ENCODE measurements around the gene MTMR3.
A peak's percentile ranks its signal among the peaks of the same experiment; 100 is the strongest.

Gene MTMR3

DNA sequence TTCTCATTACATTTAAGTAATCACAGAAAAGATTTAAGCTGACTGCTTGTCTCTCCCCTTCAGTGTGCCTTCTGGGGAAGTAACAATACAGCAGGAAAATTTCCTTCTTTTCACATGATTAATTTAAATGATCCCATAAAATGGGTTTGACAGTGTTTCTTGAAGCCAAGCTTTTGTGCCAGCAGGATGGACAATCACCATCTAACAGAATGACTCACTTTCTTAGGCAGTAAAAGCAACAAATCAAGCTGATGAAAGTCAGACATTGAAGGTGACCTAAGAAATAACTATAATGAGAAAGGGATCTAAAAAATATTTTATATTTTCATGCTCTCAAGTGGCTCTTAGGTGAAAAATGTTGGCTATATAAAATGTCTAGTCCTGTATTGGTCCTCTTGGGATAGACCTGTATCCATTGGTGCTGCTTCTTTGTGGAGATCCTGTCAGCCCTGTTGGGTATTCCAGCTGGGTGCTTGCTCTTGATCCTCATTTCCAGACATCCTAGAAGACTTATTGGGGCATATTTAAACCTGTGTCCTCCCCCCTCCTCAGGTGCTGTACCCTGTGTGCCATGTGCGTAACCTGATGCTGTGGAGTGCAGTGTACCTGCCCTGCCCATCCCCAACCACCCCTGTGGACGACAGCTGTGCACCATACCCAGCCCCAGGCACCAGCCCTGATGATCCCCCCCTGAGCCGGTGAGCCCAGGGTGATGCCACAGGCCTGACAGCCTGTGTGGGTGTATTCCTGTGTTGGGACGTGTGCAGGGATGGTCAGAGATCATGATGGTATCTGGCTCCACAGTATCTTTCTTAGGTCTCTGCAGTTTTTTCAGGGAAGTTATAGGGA, 134.6 kb downstream of the MTMR3 start:
- Mint-ChIP-seq H3K9me3 (no peaks in the 10 kb centered on the region), H3K27me3 (no peaks in the 10 kb centered on the region), H3K4me3 (no peak overlapping the region), H3K36me3 (ENCODE audit: insufficient read depth) (peaks cover 54% of the 10 kb centered on the region), H3K27ac (ENCODE audit: low read depth) (no peak overlapping the region), H3K4me1 (no peaks in the 10 kb centered on the region)
- no peak for DNase-seq (ENCODE audit: low spot score in 2 of 2)
- ATAC-seq (replicated peaks; ENCODE audit: extremely low read depth, poor library complexity, severe bottlenecking): no peak

DNA sequence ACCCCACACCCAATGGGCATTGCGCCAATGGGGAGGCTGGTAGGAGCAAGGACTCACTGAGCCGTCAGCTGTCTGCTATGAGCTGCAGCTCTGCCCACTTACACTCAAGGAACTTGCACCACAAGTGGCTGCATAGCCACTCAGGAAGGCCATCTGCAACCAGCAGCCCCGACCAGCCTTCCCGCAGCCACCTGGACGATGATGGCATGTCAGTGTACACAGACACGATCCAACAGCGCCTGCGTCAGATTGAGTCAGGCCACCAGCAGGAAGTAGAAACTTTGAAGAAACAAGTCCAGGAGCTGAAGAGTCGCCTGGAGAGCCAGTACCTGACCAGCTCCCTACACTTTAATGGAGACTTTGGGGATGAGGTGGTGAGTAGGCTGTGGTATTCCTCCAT, 137.5 kb downstream of the MTMR3 start:
- H3K36me3 Mint-ChIP-seq (ENCODE audit: insufficient read depth): peaks cover 45% of the 10 kb centered on the region
- H3K4me3 Mint-ChIP-seq: no peak overlapping the region
- H3K9me3 Mint-ChIP-seq: no peaks in the 10 kb centered on the region
- ATAC-seq (replicated peaks; ENCODE audit: extremely low read depth, poor library complexity, severe bottlenecking) (no peak), DNase-seq (ENCODE audit: low spot score in 2 of 2) (no peak)
- H3K27ac Mint-ChIP-seq (ENCODE audit: low read depth): no peak overlapping the region
- H3K4me1 Mint-ChIP-seq: no peaks in the 10 kb centered on the region
- H3K27me3 Mint-ChIP-seq: no peaks in the 10 kb centered on the region

DNA sequence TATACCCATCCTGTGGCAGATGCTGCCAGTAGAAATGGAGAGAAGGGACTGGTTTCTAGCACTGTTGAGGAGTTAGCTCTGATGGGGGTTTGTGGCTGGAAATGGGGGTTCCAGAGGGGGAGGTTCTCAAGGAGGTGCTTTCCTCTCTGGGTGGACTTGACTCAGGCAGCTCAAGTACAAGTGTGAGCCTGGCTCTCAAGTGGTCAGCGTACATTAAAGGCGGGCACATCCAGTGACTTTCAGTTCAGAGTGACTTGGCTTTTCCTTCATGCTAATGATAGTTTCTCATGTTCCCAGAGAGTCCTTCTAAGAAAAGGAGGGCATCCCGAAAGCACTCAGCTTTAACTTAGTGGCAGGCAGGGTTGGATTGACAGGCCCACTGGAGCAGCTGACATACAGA, 138.4 kb downstream of the MTMR3 start:
- Mint-ChIP-seq H3K27me3 (no peaks in the 10 kb centered on the region), H3K4me1 (no peaks in the 10 kb centered on the region), H3K9me3 (no peaks in the 10 kb centered on the region), H3K36me3 (ENCODE audit: insufficient read depth) (peaks cover 47% of the 10 kb centered on the region), H3K4me3 (no peak overlapping the region), H3K27ac (ENCODE audit: low read depth) (peak overlapping the region; percentile 67)
- DNase-seq (ENCODE audit: low spot score in 2 of 2) (no peak), ATAC-seq (replicated peaks; ENCODE audit: extremely low read depth, poor library complexity, severe bottlenecking) (no peak)

DNA sequence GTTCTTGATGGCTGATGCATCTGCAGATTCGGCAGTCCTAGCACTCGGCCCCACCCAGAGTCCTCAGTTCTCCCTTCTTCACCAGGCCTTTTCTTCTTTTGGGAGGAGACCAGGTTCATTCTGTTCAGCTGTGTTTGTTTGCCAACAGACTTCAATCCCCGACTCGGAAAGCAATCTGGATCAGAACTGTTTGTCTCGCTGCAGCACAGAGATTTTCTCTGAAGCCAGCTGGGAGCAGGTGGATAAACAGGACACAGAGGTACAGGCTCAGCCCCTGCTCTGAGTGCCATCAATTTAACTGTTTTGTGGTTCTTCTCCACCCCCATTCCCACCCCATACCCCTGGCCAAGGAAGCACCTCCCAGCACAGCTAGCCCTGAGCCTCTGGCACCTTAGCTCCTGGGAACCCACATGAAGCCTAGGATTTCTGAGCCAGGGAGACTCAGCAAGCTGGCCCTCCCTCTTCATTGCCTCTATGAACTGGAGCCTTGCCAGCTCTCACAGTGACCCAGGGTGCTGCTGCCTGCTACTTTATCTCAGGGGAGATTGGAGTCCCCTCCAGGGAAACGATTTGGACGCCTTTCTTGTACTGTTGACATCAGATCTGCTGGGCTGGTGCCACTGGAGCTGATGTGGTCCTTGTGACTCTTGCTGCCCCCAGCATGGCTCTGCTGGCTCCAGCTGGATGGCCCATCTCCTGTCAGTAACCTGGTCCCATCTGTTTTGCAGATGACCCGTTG, 139.1 kb downstream of the MTMR3 start:
- no peaks in the 10 kb centered on the region for H3K4me1 Mint-ChIP-seq
- DNase-seq (ENCODE audit: low spot score in 2 of 2): no peak
- ATAC-seq (replicated peaks; ENCODE audit: extremely low read depth, poor library complexity, severe bottlenecking): no peak
- H3K4me3 Mint-ChIP-seq: no peak overlapping the region
- peak overlapping the region; percentile 67 for H3K27ac Mint-ChIP-seq (ENCODE audit: low read depth)
- H3K36me3 Mint-ChIP-seq (ENCODE audit: insufficient read depth): peaks cover 49% of the 10 kb centered on the region
- no peaks in the 10 kb centered on the region for H3K9me3 Mint-ChIP-seq
- H3K27me3 Mint-ChIP-seq: no peaks in the 10 kb centered on the region

DNA sequence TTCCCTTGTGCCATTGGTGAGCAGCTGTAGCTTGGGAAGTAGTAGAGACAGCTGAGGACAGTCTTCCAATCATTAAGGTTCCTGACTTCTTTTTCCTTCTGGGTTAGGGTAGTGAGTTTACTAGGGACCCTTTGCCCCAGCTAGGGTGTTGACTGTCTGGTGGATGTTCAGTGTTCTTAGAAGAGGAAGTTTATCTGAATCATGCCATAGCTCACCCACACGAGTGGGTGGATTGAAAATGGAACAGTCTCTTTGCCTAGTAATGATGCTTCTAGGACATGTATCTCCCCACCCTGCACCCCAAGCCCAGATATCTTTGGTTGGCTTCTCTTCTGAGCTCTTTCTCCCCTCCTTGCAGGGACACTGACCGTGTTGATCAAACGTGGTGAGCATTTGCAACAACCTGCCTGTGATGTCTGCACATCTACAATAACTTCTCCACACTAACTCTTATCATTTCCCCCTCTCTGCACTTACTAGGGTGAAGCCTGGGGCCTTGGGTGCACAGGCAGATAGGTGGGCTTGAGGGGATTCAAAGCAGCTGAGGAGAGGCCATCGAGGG, 140.2 kb downstream of the MTMR3 start:
- Mint-ChIP-seq H3K9me3 (no peaks in the 10 kb centered on the region), H3K27ac (ENCODE audit: low read depth) (no peak overlapping the region), H3K27me3 (no peaks in the 10 kb centered on the region), H3K36me3 (ENCODE audit: insufficient read depth) (peaks cover 50% of the 10 kb centered on the region), H3K4me3 (no peak overlapping the region), H3K4me1 (no peaks in the 10 kb centered on the region)
- DNase-seq (ENCODE audit: low spot score in 2 of 2) (no peak), ATAC-seq (replicated peaks; ENCODE audit: extremely low read depth, poor library complexity, severe bottlenecking) (no peak)

DNA sequence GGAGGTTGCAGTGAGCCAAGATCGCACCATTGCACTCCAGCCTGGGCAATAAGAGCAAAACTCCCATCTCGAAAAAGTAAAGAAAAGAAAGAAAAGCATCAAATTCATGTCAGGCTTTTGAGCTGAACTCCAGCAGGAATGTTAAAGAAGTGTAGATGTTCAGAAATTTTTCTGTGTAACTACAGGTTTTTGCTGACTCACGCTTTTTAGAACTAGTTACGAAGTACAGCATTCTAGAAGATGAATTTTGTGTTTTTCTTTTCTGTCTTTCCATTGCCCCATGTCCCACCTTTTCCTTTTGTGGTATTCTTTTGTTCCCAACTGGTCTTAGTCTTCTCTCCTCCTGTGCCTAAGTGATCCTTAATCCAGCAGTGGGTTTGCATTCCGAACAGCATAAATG, 141.3 kb downstream of the MTMR3 start:
- Mint-ChIP-seq H3K27ac (ENCODE audit: low read depth) (no peak overlapping the region), H3K4me1 (peaks cover 5% of the 10 kb centered on the region)

DNA sequence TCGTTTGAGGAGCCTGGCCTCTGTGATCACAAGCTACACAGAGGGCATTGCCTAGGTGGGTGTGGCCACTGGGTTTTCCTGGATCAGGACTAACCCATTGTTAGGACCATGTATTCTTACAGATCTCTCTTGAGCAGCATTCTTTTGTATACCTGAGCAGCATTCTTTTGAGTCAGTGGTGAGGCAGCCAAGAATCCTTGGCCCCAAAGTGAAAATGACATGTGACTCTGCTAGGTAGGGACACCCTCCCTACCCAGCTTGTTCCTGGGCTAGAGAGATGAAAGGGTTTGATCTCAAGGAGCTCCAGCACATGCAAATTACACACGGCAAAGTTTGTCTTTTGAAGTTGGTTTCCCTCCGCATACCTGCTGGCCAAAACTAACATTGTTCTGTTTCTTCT, 142.2 kb downstream of the MTMR3 start:
- ATAC-seq (replicated peaks; ENCODE audit: extremely low read depth, poor library complexity, severe bottlenecking): no peak
- Mint-ChIP-seq H3K27me3 (no peaks in the 10 kb centered on the region), H3K4me3 (no peak overlapping the region), H3K36me3 (ENCODE audit: insufficient read depth) (peaks cover 47% of the 10 kb centered on the region), H3K9me3 (no peaks in the 10 kb centered on the region), H3K27ac (ENCODE audit: low read depth) (no peak overlapping the region), H3K4me1 (peaks cover 5% of the 10 kb centered on the region)
- DNase-seq (ENCODE audit: low spot score in 2 of 2): no peak

More for the DNA sequence above, 141.3 kb downstream of the MTMR3 start:
- ATAC-seq (replicated peaks; ENCODE audit: extremely low read depth, poor library complexity, severe bottlenecking) (no peak), DNase-seq (ENCODE audit: low spot score in 2 of 2) (no peak)
- Mint-ChIP-seq H3K27me3 (no peaks in the 10 kb centered on the region), H3K4me3 (no peak overlapping the region), H3K36me3 (ENCODE audit: insufficient read depth) (peaks cover 47% of the 10 kb centered on the region), H3K9me3 (no peaks in the 10 kb centered on the region)

DNA sequence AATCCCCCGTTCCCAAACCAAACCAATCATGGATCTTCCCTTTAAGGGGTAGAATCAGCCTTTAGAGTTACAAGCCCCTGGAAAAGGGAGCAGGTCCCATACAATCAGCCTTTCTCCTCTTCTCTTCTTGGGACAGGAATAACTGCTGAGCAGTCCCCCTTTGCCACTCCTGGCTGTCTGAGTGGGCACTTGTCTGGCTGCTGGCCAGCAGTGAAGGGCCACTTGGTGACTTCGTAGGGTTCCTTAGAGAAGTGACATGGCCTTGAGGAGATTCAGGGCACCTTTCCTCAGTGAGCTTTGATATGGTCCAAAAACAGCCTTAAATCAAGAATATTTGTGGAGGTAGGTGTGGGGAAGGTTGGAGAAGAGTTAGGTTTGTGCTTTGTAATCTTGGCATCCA, 143.8 kb downstream of the MTMR3 start:
- no peak for ATAC-seq (replicated peaks; ENCODE audit: extremely low read depth, poor library complexity, severe bottlenecking)
- Mint-ChIP-seq H3K9me3 (no peaks in the 10 kb centered on the region), H3K27ac (ENCODE audit: low read depth) (no peak overlapping the region), H3K4me1 (peaks cover 5% of the 10 kb centered on the region), H3K27me3 (no peaks in the 10 kb centered on the region), H3K36me3 (ENCODE audit: insufficient read depth) (peaks cover 37% of the 10 kb centered on the region), H3K4me3 (no peak overlapping the region)
- no peak for DNase-seq (ENCODE audit: low spot score in 2 of 2)

DNA sequence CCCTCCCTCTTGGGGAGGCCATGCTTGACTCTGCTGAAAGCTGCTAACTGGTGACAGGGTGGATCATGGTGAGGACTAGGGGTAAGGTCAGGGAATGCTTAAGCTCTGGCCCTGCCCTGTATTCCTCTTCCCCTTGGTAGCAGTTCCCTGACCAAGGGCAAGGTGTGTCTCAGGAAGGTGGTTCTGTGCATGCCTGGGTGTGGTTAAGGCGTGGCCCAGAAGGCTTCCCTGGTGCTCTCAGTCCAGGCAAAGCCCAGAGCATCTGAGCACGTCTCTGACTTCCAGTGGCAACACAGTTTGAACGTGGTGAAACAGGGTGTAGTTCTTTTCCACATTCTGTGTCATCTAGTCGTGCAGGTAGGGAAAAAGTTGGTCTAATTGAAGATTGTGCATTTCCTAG, 144.2 kb downstream of the MTMR3 start:
- DNase-seq (ENCODE audit: low spot score in 2 of 2): no peak
- peaks cover 36% of the 10 kb centered on the region for H3K36me3 Mint-ChIP-seq (ENCODE audit: insufficient read depth)

DNA sequence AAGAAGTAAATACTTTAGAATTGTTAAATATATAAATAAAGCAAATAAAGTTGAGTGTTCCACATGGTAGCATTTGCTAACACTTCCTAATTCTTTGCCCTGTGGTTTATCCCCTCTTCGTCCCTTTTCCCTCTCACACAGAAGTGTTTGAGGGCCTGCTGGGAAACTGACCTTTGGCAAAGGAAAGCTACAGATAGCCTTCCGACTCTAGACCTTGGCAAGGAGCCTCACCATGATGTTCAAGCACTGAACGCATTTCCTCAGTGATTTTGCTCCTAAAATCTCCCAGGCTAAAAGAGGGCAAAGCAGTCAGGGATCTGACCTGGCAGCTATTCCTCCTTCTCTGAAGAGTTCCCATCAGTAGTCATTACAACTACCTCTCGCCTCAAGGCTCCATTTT, 144.8 kb downstream of the MTMR3 start:
- no peaks in the 10 kb centered on the region for H3K27me3 Mint-ChIP-seq
- peaks cover 5% of the 10 kb centered on the region for H3K4me1 Mint-ChIP-seq
- no peaks in the 10 kb centered on the region for H3K9me3 Mint-ChIP-seq
- H3K27ac Mint-ChIP-seq (ENCODE audit: low read depth): no peak overlapping the region
- no peak overlapping the region for H3K4me3 Mint-ChIP-seq
- peaks cover 30% of the 10 kb centered on the region for H3K36me3 Mint-ChIP-seq (ENCODE audit: insufficient read depth)
- DNase-seq (ENCODE audit: low spot score in 2 of 2): no peak
- ATAC-seq (replicated peaks; ENCODE audit: extremely low read depth, poor library complexity, severe bottlenecking): no peak

More for the DNA sequence above, 144.2 kb downstream of the MTMR3 start:
- no peaks in the 10 kb centered on the region for H3K9me3 Mint-ChIP-seq
- H3K4me1 Mint-ChIP-seq: peaks cover 5% of the 10 kb centered on the region
- H3K4me3 Mint-ChIP-seq: no peak overlapping the region
- no peaks in the 10 kb centered on the region for H3K27me3 Mint-ChIP-seq
- H3K27ac Mint-ChIP-seq (ENCODE audit: low read depth): no peak overlapping the region
- ATAC-seq (replicated peaks; ENCODE audit: extremely low read depth, poor library complexity, severe bottlenecking): no peak

DNA sequence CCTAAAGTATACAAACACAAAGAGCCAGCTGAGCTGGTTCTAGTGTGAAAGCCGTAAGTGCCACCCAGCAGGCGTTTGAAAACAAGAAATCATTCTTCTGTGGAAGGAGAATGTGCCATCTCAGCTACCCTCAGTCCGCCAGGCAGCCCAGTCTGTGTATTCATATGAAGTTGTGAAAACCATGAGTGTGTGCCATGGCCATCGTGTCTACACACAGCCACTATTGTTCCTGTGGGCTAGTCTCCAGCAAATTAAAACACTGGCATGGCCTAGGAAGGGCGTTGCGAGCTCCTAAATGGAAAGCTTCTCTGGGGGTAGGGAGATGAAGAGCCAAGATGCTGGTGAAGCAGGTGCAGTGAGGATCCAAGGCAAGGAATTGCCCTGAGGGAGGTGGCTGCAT, 145.8 kb downstream of the MTMR3 start:
- ATAC-seq (replicated peaks; ENCODE audit: extremely low read depth, poor library complexity, severe bottlenecking) (no peak), DNase-seq (ENCODE audit: low spot score in 2 of 2) (no peak)
- H3K27me3 Mint-ChIP-seq: no peaks in the 10 kb centered on the region
- peaks cover 23% of the 10 kb centered on the region for H3K36me3 Mint-ChIP-seq (ENCODE audit: insufficient read depth)
- H3K4me3 Mint-ChIP-seq: no peak overlapping the region
- H3K27ac Mint-ChIP-seq (ENCODE audit: low read depth): no peak overlapping the region
- peaks cover 5% of the 10 kb centered on the region for H3K4me1 Mint-ChIP-seq
- H3K9me3 Mint-ChIP-seq: no peaks in the 10 kb centered on the region

DNA sequence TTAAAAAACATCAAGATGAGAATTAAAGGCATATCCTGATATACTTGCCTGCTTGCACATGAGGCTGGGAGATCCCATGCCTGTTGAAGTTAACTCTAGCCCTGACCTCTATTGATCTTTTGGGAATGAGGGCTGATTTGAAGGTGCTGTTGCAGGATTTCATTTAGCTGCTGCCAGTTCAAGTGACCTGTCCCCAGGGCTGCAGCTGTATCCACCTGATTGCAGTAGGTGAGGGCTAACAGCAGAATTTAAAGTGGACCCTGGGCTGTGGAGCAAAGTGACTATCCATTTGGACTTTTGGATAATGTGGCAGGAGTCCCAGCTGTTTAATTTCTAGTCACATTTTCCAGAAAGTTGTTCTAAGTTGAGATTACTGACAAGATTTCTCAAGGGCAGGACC, 146.5 kb downstream of the MTMR3 start:
- DNase-seq (ENCODE audit: low spot score in 2 of 2): no peak
- Mint-ChIP-seq H3K27me3 (no peaks in the 10 kb centered on the region), H3K4me1 (peaks cover 5% of the 10 kb centered on the region), H3K36me3 (ENCODE audit: insufficient read depth) (peaks cover 21% of the 10 kb centered on the region), H3K9me3 (no peaks in the 10 kb centered on the region), H3K4me3 (no peak overlapping the region), H3K27ac (ENCODE audit: low read depth) (no peak overlapping the region)
- ATAC-seq (replicated peaks; ENCODE audit: extremely low read depth, poor library complexity, severe bottlenecking): no peak

DNA sequence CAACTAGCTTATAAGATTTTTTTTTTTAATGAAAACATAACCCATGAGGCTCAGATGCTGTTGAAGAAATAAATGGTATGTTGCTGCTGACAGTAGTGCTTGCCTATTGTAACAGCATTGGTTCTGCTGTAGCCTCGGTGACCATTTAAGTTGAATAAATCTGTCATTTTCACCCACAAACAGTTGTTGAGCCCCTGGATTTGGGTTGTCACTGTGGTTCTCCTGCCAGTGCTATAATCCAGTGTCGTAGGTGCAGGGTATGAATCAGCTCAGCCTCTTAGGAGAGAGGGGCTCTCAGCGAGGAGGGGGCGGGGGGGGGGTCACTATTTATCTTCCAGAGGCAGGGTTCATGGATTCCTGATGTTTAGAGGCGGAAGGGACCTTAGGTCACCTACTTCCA, 147.4 kb downstream of the MTMR3 start:
- no peak overlapping the region for H3K4me3 Mint-ChIP-seq
- peaks cover 5% of the 10 kb centered on the region for H3K4me1 Mint-ChIP-seq
- no peaks in the 10 kb centered on the region for H3K27me3 Mint-ChIP-seq
- no peak for ATAC-seq (replicated peaks; ENCODE audit: extremely low read depth, poor library complexity, severe bottlenecking)
- H3K36me3 Mint-ChIP-seq (ENCODE audit: insufficient read depth): peaks cover 19% of the 10 kb centered on the region
- H3K9me3 Mint-ChIP-seq: no peaks in the 10 kb centered on the region
- no peak overlapping the region for H3K27ac Mint-ChIP-seq (ENCODE audit: low read depth)
- no peak for DNase-seq (ENCODE audit: low spot score in 2 of 2)

Measured in central memory CD8-positive, alpha-beta T cell (primary cell).